ENCODE results near the gene VWA1.

GRCh38 chr1:1489231-1489630 is 53.7 kb downstream of the VWA1 start:
- TF ChIP-seq, protein P1, sequence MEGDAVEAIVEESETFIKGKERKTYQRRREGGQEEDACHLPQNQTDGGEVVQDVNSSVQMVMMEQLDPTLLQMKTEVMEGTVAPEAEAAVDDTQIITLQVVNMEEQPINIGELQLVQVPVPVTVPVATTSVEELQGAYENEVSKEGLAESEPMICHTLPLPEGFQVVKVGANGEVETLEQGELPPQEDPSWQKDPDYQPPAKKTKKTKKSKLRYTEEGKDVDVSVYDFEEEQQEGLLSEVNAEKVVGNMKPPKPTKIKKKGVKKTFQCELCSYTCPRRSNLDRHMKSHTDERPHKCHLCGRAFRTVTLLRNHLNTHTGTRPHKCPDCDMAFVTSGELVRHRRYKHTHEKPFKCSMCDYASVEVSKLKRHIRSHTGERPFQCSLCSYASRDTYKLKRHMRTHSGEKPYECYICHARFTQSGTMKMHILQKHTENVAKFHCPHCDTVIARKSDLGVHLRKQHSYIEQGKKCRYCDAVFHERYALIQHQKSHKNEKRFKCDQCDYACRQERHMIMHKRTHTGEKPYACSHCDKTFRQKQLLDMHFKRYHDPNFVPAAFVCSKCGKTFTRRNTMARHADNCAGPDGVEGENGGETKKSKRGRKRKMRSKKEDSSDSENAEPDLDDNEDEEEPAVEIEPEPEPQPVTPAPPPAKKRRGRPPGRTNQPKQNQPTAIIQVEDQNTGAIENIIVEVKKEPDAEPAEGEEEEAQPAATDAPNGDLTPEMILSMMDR (IDR thresholded peaks at IDR 0.05), result no peak
- TF ChIP-seq POLR2A (IDR thresholded peaks at IDR 0.05), result no peak
